Measurements from ENCODE around the gene IRGC.

The IRGC gene

DNA sequence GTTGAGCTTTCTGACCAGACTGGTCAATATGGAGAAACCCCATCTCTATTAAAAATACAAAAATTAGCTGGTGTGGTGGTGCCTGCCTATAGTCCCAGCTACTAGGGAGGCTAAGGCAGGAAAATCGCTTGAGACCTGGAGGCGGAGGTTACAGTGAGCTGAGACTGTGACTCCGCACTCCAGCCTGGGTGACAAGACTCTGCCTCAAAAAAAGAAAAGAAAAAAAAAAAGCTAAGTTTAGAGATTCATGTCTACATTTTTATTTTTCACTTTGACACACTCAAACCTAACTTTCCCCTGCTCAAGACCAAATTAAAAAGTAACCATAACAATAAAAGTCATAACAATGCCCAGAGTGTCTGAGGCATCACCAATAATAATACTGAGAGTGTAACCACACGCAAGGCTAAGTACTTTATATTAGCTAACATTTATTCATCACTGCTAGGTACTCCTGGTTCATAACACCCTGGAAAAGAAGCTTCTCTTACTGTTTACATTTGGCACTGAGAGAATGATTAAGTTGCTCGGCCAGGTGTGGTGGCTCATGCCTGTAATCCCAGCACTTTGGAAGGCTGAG lies 5.7 kb downstream of the IRGC start:
- no peak overlapping the region for H3K4me3 ChIP-seq (ENCODE audit: low read depth, low read length)

DNA sequence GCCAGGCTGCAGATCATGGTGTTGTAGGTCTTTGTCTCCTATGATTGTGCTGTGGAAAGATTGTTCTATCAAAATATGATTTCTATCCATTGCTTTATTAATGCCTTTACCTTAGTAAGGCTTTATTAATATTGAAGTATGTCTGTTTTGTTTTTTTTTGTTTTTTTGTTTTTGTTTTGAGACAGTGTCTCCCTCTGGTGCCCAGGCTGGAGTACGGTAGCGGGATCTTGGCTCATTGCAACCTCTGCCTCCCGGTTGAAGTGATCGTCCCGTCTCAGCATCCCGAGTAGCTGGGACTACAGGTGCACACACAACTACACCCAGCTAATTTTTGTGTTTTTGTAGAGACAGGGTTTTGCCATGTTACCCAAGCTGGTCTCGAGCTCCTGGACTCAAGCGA lies 7.7 kb downstream of the IRGC start:
- no peak overlapping the region for H3K4me3 ChIP-seq (ENCODE audit: low read depth, low read length)

DNA sequence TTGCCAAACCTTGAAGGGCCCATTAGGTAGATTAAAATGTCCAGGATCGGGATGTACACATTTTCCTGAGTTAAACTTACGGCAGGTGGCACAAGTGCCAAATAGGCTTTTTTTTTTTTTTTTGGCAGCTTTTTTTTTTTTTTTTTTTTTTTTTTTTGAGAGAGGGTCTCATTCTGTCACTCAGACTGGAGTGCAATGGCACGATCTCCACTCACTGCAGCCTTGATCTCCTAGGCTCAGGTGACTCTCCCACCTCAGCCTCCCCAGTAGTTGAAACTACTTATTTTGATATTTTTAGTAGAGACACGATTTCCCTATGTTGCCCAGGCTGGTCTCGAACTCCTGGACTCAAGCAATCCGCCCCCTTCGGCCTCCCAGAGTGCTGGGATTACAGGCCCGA lies 9.0 kb downstream of the IRGC start:
- H3K4me3 ChIP-seq (ENCODE audit: low read depth, low read length) = no peak overlapping the region

DNA sequence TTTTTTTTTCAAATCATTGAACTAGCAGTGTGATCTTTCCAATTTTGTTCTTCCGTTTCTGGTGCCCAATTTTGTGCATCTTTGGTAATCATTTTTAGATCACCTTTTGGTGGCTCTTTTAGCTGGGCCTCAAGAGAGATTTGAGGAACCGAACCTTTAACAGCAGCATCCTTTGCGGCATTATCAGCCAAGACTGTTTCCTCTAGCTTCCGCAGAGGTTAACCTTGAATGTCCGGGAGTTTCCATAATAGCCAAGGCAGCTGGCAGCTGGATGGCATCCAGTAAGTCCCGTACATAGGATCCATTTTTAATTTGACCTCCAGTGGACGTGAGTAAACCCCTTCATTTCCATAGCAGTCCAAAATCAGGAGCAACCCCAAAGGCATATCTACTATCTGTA lies 9.6 kb downstream of the IRGC start:
- no peak overlapping the region for H3K4me3 ChIP-seq (ENCODE audit: low read depth, low read length)

DNA sequence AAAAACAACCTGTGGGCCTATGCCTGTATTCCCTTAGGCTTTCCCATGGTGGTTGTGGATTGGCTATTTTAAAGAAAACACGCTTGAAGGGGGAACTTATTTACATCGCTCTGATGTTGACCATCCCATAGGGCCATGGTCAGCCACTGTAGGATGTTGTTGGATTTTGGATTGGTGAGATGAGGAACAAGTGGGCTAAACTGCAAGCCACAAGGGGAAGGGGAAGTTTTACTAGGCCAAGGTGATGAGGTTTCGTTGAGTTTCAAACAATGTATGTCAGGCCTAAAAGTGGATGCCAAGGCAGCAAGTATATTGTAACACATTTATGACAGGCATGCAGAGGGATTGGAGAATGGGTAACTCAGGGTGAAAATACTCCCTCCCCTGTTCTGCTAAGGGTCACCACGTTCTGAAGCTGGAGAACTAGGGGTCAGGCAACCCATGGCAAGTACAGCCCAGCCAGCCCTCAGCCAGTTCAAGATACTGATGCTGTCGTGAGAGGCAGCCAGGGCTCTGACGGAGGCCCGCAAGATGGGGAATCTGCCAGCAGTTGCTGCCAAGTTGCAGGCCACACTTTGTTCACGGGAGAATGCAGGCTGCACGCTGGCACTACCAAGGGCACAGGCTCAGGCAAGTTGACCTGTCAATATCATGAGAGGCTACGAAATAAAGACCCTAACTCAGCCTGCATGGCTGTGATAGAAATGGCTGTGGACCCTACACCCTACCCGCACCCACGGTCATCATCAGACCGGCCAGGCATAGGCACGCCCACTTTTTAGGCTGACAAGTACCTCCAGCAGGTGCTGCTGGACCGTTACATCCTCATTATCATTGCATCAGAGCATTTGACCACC lies 11.1 kb downstream of the IRGC start:
- no peak overlapping the region for H3K4me3 ChIP-seq (ENCODE audit: low read depth, low read length)

DNA sequence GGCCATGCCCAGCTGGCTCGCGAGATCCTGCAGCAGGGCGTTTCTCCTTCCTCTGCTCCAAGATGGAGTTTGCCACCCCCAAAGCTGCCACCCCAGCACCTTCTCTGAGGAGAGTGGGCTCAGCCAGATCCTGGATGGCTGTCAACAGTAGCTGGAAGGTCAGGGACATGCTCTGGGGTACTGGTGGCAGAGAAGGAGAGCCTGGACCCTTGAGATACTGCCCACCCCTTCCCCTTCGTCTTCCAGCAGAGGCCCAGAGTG lies 11.6 kb downstream of the IRGC start:
- H3K4me3 ChIP-seq (ENCODE audit: low read depth, low read length) = no peak overlapping the region

DNA sequence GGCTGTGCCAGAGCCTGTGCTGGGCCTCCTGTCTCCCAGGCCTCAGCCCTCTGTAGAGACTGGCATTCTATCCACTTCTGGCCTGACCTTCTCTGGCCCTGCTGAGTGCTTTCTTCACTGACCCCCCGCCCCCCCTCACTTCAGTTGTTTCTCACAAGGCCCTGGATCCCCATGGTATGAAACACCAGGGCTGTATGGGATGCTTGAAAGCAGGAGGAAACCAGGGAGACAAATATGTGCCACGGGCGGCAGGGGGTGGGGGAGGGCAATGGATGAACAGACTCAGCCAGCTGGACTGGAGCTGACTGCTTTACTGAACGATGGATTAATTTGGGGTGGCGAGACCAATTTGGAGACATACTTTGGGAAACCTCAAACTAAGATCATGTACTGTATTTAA lies 14.0 kb downstream of the IRGC start:
- H3K4me3 ChIP-seq (ENCODE audit: low read depth, low read length) = no peak overlapping the region

DNA sequence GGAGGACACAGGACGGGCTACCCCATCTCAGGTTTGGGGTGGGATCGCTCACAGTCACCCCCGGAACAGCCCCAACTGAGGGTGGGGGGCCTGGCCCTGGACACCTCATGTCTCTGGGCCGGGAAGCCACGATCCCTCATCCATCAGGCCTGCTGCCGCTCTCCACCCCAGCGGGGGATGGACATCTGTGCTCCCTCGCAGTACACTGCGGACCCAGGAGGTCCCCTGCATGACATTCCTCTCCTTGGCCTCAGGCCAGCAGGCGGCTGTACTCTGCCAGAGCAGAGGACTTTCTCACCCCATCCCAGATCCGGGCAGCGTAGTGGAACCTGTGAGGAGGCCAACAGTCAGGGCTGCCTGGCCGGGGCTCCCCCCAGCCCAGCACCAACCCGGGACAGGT lies 15.5 kb downstream of the IRGC start:
- H3K4me3 ChIP-seq (ENCODE audit: low read depth, low read length) = no peak overlapping the region

DNA sequence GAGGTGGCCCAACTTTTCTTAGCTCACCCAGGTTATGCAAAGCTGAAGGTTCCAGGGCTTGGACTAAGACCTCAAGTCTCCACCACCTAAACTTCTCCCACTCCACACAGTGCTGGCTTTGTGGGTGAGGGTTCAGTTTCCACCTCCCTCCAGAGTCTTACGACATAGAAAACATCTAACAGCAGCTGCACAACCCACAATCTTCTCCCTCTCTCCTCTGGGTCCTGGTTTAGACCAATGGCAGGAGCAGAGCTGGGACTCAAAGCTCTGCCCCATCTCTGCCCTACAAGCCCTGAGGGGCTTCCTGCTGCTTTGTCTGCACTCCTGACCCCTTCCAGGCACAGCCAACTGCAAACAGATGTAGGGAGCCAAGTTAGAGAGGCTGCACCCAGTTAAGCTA lies 16.0 kb downstream of the IRGC start:
- H3K4me3 ChIP-seq (ENCODE audit: low read depth, low read length) = no peak overlapping the region

DNA sequence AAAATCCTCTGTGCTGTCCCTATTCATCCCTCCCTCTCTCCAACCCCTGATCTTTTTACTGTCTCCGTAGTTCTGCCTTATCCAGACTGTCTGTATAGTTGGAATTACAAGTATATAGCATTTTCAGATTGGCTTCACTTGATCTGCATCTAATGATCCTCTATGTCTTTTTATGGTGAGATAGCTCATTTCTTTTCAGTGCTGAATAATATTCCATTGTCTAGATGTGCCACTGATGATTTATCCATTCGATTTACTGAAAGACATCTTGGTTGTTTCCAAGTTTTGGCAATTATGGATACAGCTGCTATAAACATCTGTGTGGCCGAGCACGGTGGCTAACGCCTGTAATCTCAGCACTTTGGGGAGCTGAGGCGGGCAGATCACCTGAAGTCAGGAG lies 19.1 kb downstream of the IRGC start:
- H3K4me3 ChIP-seq (ENCODE audit: low read depth, low read length) = no peak overlapping the region

DNA sequence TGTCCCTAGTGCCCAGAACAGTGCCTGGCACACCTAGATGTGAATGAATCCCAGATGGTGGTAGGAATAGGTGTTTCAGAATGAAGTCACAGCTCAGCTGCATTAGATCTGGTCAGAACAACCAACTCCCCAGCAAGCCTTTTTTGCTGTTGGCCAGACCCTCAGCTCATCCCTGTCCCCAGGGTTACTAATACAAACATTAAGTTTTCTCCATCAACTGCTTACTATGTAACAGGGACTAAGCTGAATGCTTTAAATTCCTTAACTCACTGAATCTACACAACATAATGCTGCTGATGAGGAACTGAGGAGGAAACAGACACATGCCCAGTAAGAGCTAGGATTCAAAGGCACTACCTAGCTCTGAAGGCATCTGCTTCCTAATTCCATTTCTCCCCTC lies 20.1 kb downstream of the IRGC start:
- H3K4me3 ChIP-seq (ENCODE audit: low read depth, low read length) = no peak overlapping the region

DNA sequence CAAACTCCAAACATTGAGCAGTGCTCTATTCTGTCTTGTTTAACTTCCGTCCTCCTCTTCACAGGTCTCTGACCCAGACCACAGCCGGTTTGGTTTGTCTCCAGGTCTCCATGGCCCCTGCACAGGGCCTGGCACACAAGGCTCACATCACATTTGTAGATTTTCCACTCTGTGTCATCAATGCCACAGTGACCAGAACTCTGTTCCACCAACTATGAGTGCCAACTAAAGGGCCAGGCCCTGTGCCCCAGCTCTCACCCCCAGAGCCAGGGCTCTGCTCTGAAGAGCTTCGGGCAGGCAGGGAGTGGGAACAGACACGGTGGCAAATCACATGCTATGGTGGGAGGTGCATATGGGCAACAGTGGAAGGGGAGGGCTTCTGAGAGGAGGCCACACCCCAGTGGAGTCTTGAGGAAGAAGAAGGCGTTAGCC lies 22.9 kb downstream of the IRGC start:
- no peak overlapping the region for H3K4me3 ChIP-seq (ENCODE audit: low read depth, low read length)

DNA sequence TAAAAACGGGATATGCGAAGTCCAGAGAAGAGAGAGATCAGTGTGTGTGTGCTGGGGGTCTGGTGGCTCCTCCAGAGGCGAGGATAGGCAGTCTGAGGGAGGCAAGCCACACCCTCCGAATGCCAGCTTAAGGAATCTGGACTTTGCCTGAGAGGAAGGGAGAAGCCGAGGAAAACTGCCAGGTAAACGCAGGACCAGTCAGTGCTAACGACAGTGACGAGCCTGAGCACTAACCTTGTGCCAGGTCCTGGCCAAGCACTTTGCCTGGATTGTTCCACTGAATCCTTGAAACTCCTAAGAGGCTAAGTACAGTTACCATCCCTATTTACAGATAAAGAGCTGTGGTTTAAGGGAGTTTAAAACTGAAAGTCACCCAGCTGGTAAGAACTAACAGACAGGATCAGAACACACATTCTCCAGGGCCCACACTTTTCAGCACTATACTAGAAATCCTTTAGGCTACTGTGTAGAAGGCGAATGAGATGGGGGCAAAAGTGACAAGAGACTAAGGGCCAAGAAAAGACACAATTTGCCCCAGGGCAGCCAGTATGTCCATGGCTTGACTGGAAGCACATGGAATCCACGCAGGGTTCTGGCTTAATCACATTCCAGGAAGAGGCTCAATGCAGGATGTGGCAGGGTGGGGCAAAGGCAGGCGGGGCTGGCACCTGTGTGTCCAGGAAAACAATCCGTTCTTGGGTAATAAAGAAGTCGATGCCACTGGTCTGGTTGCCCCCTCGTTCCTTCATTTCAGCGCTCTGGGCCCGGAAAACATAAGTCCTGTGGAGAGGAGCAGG lies 23.8 kb downstream of the IRGC start:
- no peak overlapping the region for H3K4me3 ChIP-seq (ENCODE audit: low read depth, low read length)

DNA sequence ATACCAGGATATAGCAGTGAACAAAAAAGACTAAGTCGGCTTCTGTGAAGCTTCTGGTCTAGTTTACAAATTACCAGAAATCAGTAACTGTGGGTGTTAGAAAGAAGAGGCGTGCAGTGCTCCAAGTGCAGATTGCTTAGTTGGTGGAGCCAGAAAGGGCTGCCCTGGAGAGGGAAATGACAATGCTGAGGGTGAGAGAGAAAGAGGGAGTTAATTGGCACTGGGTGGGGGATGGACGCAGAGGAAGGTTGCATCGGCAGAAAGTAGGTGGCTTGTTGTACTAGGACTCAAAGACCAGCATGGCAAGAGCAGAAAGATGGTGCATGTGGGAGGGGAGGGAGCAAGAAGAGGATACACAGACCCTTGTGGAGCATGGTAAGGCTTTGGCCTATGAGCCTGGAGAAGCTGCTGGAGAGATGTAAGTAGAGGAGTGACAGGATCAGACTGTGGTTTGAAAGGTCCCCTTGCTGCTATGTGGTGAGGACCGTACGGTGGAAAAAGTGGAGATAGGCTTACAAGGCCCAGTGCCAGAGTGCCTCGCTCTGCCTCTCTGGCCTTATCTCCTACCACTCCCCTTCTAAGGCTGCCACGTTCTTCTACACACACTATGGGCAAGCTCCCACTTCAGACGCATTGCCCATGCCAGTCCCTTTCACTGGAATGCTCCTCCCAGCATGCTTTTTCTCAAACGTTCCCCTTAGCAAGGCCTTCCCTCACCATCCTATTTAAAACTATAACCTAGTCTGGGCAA lies 25.4 kb downstream of the IRGC start:
- H3K4me3 ChIP-seq (ENCODE audit: low read depth, low read length) = no peak overlapping the region

DNA sequence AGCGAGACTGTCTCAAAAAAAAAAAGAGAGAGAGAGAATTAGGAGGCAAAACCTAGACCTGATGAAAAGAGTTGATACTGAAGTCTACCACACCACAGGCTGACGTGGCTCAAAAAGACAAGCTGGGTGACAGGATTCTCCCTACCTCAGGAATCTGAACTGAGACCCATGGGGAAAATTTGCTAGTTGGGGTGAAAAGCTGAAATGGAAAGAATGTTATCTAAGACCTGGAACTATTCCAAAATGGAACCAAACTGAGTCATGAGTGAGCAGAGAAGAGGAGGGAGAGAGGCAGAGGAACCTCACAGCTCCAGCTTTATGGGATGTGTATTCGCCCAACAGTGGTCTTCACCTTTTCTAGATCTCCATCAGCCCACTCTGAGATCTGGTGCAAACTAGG lies 27.2 kb downstream of the IRGC start:
- no peak overlapping the region for H3K4me3 ChIP-seq (ENCODE audit: low read depth, low read length)

DNA sequence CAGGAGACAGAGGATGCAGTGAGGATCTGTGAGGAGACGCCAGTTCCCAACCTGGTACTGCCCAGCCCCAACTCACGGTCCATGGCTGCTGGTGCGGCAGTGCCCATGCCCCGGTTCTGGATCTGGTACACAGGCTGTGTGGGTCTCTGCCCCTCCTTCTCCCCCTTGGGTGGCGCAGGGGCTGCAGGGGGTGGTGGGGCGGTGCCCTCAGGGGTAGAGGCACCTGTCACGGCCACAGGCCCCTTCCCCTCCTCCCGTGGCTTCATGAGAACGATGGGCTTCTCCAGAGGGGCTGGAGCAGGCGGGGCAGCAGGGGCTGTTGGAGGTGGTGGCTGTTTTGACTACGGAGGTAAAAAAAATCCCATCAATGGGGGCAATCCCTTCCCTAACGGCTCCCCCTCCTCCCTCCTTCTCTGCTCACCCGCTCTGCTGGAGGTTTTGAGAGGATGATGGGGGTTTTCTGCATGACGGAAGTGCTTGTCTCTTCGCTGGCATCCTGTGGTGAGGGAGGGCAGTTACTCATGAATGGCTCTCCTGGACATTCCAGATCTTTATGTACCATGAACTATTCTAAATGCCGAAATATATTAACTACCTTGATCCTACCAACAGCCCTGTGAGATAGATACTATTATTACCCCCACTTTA lies 31.8 kb downstream of the IRGC start:
- no peak overlapping the region for H3K4me3 ChIP-seq (ENCODE audit: low read depth, low read length)

DNA sequence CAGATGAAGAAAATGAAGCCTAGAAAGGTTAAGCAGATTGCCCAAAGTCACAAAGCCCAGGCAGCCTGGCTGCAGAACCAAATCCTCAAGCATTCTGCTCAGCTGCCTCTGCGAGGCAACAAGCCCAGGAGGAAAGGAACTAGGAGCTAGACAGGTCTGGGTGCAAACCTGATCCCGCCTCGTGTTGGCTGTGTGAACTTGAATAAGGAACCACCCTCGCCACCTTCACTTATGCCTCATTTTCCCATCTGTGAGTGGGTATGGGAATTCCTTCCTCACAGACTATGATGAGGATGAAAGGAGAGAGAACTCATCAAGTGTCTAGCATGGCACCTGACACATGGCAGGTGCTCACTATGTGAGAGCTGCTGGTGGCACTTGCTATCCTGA lies 32.3 kb downstream of the IRGC start:
- H3K4me3 ChIP-seq (ENCODE audit: low read depth, low read length) = no peak overlapping the region

DNA sequence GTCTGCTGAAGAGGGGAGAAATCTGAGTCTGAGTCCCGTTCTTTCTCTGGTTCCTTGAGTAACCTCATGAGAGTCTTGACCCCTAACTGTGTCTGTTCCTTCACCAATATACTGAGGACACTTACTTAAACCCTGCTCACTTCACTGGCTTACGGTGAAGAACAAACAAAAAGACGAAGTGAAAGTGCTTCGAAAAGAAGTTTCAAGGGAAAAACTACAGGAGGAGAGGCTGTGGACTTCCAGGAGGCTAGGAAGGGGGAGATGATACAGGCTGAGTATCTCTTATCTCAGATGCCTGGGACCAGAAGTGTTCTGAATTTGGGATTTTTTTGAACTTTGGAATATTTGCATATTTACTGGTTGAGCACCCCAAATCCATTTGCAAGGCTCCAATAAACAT lies 32.8 kb downstream of the IRGC start:
- H3K4me3 ChIP-seq (ENCODE audit: low read depth, low read length) = no peak overlapping the region

DNA sequence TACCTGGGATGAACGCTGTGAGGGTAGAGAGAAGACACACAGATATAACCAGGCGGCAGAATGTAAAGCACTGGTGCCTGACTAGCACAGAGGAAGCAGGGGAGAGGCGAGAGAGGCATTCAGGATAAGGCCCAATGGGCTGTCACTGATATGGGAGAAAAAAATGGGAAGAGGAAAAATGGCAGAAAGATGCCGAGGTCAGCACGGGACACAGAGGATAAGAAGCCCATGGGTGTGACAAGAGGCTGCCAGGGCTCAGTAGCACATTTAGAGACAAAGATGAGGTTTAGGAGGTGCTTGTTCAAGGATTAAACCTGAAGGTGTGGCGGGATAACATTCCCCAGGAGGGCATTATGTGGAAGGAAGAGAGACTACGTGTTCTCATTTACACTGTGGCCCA lies 33.3 kb downstream of the IRGC start:
- H3K4me3 ChIP-seq (ENCODE audit: low read depth, low read length) = no peak overlapping the region

DNA sequence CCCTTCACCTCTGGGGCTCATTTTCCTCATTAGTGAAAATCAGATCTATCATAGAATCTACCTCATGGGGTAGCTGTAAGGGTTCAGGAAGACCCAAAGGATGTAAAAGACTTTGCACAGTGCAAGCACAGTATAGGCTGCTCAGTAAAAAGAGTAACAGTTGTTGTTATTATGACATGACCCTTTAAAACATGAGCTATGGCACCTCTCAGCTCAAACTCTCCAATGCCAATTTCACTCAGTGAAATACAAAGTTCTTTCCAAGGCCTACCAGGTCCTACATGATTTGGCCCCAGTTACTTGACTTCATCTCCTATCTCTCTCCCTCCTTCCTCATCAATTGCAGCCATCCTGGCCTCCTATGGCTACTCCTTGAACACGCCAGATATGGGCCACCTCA lies 34.0 kb downstream of the IRGC start:
- H3K4me3 ChIP-seq (ENCODE audit: low read depth, low read length) = no peak overlapping the region

Measured in iPS-11a (cell line).